Measurements from ENCODE around the gene ZBTB25.

The ZBTB25 gene

DNA sequence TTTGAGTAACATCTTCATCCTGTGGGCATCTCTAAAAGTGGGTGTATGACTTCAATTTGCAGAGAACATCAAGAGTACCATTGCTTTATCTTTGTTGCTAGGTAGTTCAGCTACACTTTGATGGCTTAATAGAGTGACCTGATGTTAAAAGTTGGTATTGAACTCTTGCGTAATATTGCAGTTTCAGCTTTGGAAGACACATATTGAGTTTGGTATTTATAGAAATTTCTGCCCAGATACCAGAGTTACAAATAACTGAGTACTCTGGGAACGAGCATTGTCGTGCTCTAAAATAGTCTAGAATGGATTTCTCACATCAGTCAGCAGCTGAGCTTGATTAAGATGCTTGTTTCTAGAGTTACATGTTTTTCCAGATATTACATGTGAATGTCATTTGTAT lies 63.1 kb downstream of the ZBTB25 start:
- no peak for DNase-seq (ENCODE audit: low read depth, low spot score)
- Histone ChIP-seq H3K27me3 (ENCODE audit: control insufficient read depth, insufficient read depth, low read length) (no peaks in the 10 kb centered on the region), H3K4me1 (ENCODE audit: control insufficient read depth, insufficient read depth, low read length) (no peaks in the 10 kb centered on the region), H3K27ac (ENCODE audit: low read length) (no peak overlapping the region), H3K9me3 (ENCODE audit: control insufficient read depth, insufficient read depth, low read length) (no peaks in the 10 kb centered on the region), H3K4me3 (ENCODE audit: low read length) (no peak overlapping the region), H3K36me3 (ENCODE audit: control insufficient read depth, insufficient read depth, low read length) (peaks cover 39% of the 10 kb centered on the region; the same call in 1 of the 2 replicates)
- no CpG with 5 or more reads among the region's 3 CpGs for WGBS (ENCODE audit: insufficient coverage, insufficient read length)

GRCh38 chr14:64439141-64439540 lies 64.5 kb downstream of the ZBTB25 start:
- H3K4me1 ChIP-seq (ENCODE audit: control insufficient read depth, insufficient read depth, low read length): no peaks in the 10 kb centered on the region
- H3K27ac ChIP-seq (ENCODE audit: low read length): no peak overlapping the region
- peaks cover 31% of the 10 kb centered on the region; the same call in 1 of the 2 replicates for H3K36me3 ChIP-seq (ENCODE audit: control insufficient read depth, insufficient read depth, low read length)
- WGBS (ENCODE audit: insufficient coverage, insufficient read length): no CpG with 5 or more reads among the region's 6 CpGs
- no peaks in the 10 kb centered on the region for H3K27me3 ChIP-seq (ENCODE audit: control insufficient read depth, insufficient read depth, low read length)
- DNase-seq (ENCODE audit: low read depth, low spot score): no peak
- H3K4me3 ChIP-seq (ENCODE audit: low read length): no peak overlapping the region
- H3K9me3 ChIP-seq (ENCODE audit: control insufficient read depth, insufficient read depth, low read length): no peaks in the 10 kb centered on the region

- Histone ChIP-seq H3K4me3 (ENCODE audit: low read length) (no peak overlapping the region), H3K36me3 (ENCODE audit: control insufficient read depth, insufficient read depth, low read length) (peaks cover 33% of the 10 kb centered on the region; the same call in 1 of the 2 replicates), H3K9me3 (ENCODE audit: control insufficient read depth, insufficient read depth, low read length) (no peaks in the 10 kb centered on the region), H3K4me1 (ENCODE audit: control insufficient read depth, insufficient read depth, low read length) (no peaks in the 10 kb centered on the region), H3K27me3 (ENCODE audit: control insufficient read depth, insufficient read depth, low read length) (no peaks in the 10 kb centered on the region), H3K27ac (ENCODE audit: low read length) (no peak overlapping the region)
- WGBS (ENCODE audit: insufficient coverage, insufficient read length): no CpG with 5 or more reads among the region's 3 CpGs
- no peak for DNase-seq (ENCODE audit: low read depth, low spot score)
Observed at GRCh38 chr14:64438181-64438841, 65.3 kb downstream of the ZBTB25 start.

DNA sequence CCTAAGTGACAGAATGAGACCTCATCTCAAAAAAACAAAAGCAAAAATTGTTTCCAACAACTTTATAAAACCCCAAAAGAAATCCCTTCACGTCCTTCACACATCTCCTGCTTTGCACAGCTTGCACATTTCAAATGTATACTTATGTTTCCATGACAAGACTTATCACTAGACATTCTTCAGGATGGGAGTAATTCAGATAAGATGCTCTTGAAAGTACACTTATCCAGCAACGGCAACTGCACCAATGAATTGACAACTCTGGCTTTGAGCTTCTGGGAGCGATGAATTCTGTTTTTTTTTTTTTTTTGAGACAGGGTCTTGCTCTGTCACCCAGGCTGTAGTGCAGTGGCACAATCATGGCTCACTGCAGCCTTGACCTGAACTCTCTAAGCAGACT lies 69.1 kb downstream of the ZBTB25 start:
- Histone ChIP-seq H3K9me3 (ENCODE audit: control insufficient read depth, insufficient read depth, low read length) (no peaks in the 10 kb centered on the region), H3K36me3 (ENCODE audit: control insufficient read depth, insufficient read depth, low read length) (peaks cover 27% of the 10 kb centered on the region; the same call in 1 of the 2 replicates), H3K27ac (ENCODE audit: low read length) (no peak overlapping the region), H3K4me1 (ENCODE audit: control insufficient read depth, insufficient read depth, low read length) (no peaks in the 10 kb centered on the region), H3K27me3 (ENCODE audit: control insufficient read depth, insufficient read depth, low read length) (no peaks in the 10 kb centered on the region), H3K4me3 (ENCODE audit: low read length) (no peak overlapping the region)
- 100% methylated on average over 1 of the region's 3 CpGs for WGBS (ENCODE audit: insufficient coverage, insufficient read length)
- no peak for DNase-seq (ENCODE audit: low read depth, low spot score)

DNA sequence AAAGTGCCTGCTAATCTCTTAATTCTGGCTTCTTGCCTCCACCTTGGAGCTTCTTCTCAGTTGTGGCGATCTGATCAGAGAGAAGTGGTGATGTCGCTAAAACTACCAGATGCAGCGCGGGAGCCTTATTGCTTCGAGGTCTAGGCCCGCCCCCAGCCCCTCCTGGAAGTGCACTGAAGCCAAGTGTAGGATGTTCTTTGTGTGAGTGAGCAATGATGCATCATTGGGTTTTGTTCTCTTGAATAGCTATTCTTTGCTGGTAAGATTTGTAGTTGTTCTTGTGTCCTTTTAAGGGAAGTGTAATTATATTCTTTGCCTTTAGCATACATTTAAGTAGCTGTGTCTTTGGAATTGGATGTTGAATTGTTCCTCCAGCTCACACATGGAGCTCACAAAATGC lies 79.7 kb downstream of the ZBTB25 start:
- no peak overlapping the region for H3K27ac ChIP-seq (ENCODE audit: low read length)
- peaks cover 34% of the 10 kb centered on the region for H3K36me3 ChIP-seq (ENCODE audit: control insufficient read depth, insufficient read depth, low read length)
- no CpG with 5 or more reads among the region's 6 CpGs for WGBS (ENCODE audit: insufficient coverage, insufficient read length)
- no peaks in the 10 kb centered on the region for H3K4me1 ChIP-seq (ENCODE audit: control insufficient read depth, insufficient read depth, low read length)
- H3K9me3 ChIP-seq (ENCODE audit: control insufficient read depth, insufficient read depth, low read length): no peaks in the 10 kb centered on the region
- DNase-seq (ENCODE audit: low read depth, low spot score): no peak
- no peak overlapping the region for H3K4me3 ChIP-seq (ENCODE audit: low read length)
- H3K27me3 ChIP-seq (ENCODE audit: control insufficient read depth, insufficient read depth, low read length): no peaks in the 10 kb centered on the region

DNA sequence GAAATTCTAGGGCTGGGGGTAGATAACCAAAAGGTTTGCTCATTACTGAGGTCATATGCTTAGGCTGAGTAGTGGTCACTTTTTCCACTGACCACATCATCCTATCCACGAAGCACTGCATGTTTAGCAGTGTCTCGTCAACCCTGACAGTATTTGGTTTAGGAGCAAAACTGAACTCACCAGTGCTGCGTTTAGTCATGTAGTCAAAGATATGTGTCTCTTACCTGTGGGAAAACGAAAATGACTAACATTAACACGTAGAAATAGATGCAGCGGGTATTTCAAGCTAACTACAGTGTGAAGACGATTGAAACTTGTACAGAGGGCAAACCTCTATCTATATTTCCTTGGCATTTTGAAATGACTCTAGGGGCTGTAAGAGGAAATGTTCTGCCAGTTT lies 80.9 kb downstream of the ZBTB25 start:
- no peak overlapping the region for H3K4me3 ChIP-seq (ENCODE audit: low read length)
- no peaks in the 10 kb centered on the region for H3K4me1 ChIP-seq (ENCODE audit: control insufficient read depth, insufficient read depth, low read length)
- no CpG with 5 or more reads among the region's 7 CpGs for WGBS (ENCODE audit: insufficient coverage, insufficient read length)
- H3K9me3 ChIP-seq (ENCODE audit: control insufficient read depth, insufficient read depth, low read length): no peaks in the 10 kb centered on the region
- no peak for DNase-seq (ENCODE audit: low read depth, low spot score)
- H3K27ac ChIP-seq (ENCODE audit: low read length): no peak overlapping the region
- H3K27me3 ChIP-seq (ENCODE audit: control insufficient read depth, insufficient read depth, low read length): no peaks in the 10 kb centered on the region
- H3K36me3 ChIP-seq (ENCODE audit: control insufficient read depth, insufficient read depth, low read length): peaks cover 41% of the 10 kb centered on the region

- WGBS (ENCODE audit: insufficient coverage, insufficient read length): no CpG with 5 or more reads among the region's 1 CpG
- no peaks in the 10 kb centered on the region for H3K4me1 ChIP-seq (ENCODE audit: control insufficient read depth, insufficient read depth, low read length)
- DNase-seq (ENCODE audit: low read depth, low spot score): no peak
- no peaks in the 10 kb centered on the region for H3K9me3 ChIP-seq (ENCODE audit: control insufficient read depth, insufficient read depth, low read length)
- peaks cover 41% of the 10 kb centered on the region for H3K36me3 ChIP-seq (ENCODE audit: control insufficient read depth, insufficient read depth, low read length)
- H3K27me3 ChIP-seq (ENCODE audit: control insufficient read depth, insufficient read depth, low read length): no peaks in the 10 kb centered on the region
- H3K27ac ChIP-seq (ENCODE audit: low read length): no peak overlapping the region
- H3K4me3 ChIP-seq (ENCODE audit: low read length): no peak overlapping the region
Observed at GRCh38 chr14:64422005-64422404, 81.6 kb downstream of the ZBTB25 start.

DNA sequence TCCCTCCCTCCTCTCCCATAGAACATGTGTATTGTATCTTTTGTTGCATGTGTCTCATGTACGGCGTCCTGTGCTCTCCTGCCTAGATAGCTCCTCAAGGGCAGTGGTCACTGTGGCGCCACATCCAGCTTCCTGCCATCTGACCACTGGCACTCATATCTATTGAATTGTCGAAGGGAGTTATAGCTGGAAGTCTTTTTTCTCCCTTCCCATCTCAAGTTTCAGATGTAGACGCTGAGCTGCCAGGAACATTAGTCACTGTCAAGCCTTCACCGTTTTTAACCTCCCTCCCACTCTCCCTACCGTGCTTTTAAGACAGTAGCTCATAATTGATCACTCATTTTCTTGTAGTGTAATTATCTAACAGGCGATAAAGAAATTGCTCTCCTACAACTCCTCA lies 82.5 kb downstream of the ZBTB25 start:
- H3K4me3 ChIP-seq (ENCODE audit: low read length): no peak overlapping the region
- H3K27me3 ChIP-seq (ENCODE audit: control insufficient read depth, insufficient read depth, low read length): no peaks in the 10 kb centered on the region
- H3K4me1 ChIP-seq (ENCODE audit: control insufficient read depth, insufficient read depth, low read length): no peaks in the 10 kb centered on the region
- no CpG with 5 or more reads among the region's 8 CpGs for WGBS (ENCODE audit: insufficient coverage, insufficient read length)
- DNase-seq (ENCODE audit: low read depth, low spot score): no peak
- H3K9me3 ChIP-seq (ENCODE audit: control insufficient read depth, insufficient read depth, low read length): no peaks in the 10 kb centered on the region
- H3K27ac ChIP-seq (ENCODE audit: low read length): no peak overlapping the region
- peaks cover 39% of the 10 kb centered on the region for H3K36me3 ChIP-seq (ENCODE audit: control insufficient read depth, insufficient read depth, low read length)

GRCh38 chr14:64419003-64419402 lies 84.6 kb downstream of the ZBTB25 start:
- Histone ChIP-seq H3K4me3 (ENCODE audit: low read length) (no peak overlapping the region), H3K9me3 (ENCODE audit: control insufficient read depth, insufficient read depth, low read length) (no peaks in the 10 kb centered on the region), H3K4me1 (ENCODE audit: control insufficient read depth, insufficient read depth, low read length) (no peaks in the 10 kb centered on the region), H3K27me3 (ENCODE audit: control insufficient read depth, insufficient read depth, low read length) (no peaks in the 10 kb centered on the region), H3K36me3 (ENCODE audit: control insufficient read depth, insufficient read depth, low read length) (peaks cover 42% of the 10 kb centered on the region), H3K27ac (ENCODE audit: low read length) (no peak overlapping the region)
- WGBS (ENCODE audit: insufficient coverage, insufficient read length): no CpG with 5 or more reads among the region's 7 CpGs
- DNase-seq (ENCODE audit: low read depth, low spot score): no peak

DNA sequence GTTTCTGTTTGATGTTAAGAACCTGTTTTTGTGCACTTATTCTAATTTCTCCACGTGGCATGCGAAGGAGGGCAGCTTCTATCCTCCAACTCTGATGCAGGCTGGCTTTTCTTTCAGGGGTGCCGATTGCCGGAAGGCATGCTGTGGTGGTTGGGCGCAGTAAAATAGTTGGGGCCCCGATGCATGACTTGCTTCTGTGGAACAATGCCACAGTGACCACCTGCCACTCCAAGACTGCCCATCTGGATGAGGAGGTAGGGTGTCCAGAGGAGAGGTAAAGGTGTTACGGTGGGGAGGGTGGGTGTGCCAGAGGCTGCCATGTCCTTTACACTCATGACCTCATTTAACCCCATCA lies 85.9 kb downstream of the ZBTB25 start:
- WGBS (ENCODE audit: insufficient coverage, insufficient read length): no CpG with 5 or more reads among the region's 7 CpGs
- Histone ChIP-seq H3K36me3 (ENCODE audit: control insufficient read depth, insufficient read depth, low read length) (peaks cover 39% of the 10 kb centered on the region), H3K4me1 (ENCODE audit: control insufficient read depth, insufficient read depth, low read length) (no peaks in the 10 kb centered on the region), H3K27me3 (ENCODE audit: control insufficient read depth, insufficient read depth, low read length) (no peaks in the 10 kb centered on the region), H3K9me3 (ENCODE audit: control insufficient read depth, insufficient read depth, low read length) (no peaks in the 10 kb centered on the region), H3K4me3 (ENCODE audit: low read length) (no peak overlapping the region), H3K27ac (ENCODE audit: low read length) (no peak overlapping the region)
- no peak for DNase-seq (ENCODE audit: low read depth, low spot score)

DNA sequence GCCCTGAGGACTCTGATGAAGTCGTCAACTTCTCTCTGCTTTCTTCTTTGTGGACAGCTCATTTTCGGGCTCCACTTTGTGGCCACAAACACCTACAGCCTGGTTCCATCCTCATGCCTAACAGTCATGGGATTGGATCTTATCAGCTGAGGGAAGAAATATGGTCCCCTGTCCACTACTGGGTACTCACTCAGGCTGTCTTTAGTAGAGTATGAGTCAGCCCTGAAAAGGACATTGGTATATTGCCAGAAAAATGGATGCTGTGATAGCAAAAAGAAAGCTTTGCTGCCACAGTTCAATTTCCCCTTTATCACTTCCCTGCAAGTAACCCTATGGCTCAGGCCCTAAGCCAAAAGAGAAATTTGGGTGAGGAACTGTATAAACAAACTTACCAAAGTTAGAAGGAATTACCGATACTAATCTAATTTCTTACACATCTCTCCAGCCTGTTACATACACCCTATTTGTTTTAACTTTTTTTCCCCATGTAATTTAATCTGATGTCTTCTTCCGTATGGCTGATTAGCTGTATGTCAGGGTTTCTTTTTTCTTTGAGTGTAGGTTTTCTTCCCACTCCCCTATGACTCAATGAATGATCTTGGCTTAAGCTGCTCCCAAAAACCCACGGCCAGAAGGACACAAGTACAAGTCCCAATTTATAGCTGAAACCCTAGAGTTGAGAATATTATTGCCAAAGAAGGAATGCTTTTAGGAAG lies 86.4 kb downstream of the ZBTB25 start:
- 100% methylated on average over 1 of the region's 5 CpGs for WGBS (ENCODE audit: insufficient coverage, insufficient read length)
- Histone ChIP-seq H3K27ac (ENCODE audit: low read length) (no peak overlapping the region), H3K36me3 (ENCODE audit: control insufficient read depth, insufficient read depth, low read length) (peaks cover 36% of the 10 kb centered on the region), H3K27me3 (ENCODE audit: control insufficient read depth, insufficient read depth, low read length) (no peaks in the 10 kb centered on the region), H3K4me3 (ENCODE audit: low read length) (no peak overlapping the region), H3K4me1 (ENCODE audit: control insufficient read depth, insufficient read depth, low read length) (no peaks in the 10 kb centered on the region), H3K9me3 (ENCODE audit: control insufficient read depth, insufficient read depth, low read length) (no peaks in the 10 kb centered on the region)
- no peak for DNase-seq (ENCODE audit: low read depth, low spot score)

Data from iPS DF 6.9 (cell line).